Stimulated activated CD4-positive, alpha-beta T cell treated with anti-CD3 and anti-CD28 coated beads, Interleukin-15, amount 100 ng/mL, for 1 hour (primary cell): ENCODE data around the gene PDLIM5.

Source experiments
- DNase-seq, 2 donors: peaks; one replicate each; pipeline ENCODE4 v3.0.0-alpha.2; 2020; ENCODE audit warnings: low read depth in 1 of 2, low spot score in 1 of 2

The PDLIM5 gene

DNA sequence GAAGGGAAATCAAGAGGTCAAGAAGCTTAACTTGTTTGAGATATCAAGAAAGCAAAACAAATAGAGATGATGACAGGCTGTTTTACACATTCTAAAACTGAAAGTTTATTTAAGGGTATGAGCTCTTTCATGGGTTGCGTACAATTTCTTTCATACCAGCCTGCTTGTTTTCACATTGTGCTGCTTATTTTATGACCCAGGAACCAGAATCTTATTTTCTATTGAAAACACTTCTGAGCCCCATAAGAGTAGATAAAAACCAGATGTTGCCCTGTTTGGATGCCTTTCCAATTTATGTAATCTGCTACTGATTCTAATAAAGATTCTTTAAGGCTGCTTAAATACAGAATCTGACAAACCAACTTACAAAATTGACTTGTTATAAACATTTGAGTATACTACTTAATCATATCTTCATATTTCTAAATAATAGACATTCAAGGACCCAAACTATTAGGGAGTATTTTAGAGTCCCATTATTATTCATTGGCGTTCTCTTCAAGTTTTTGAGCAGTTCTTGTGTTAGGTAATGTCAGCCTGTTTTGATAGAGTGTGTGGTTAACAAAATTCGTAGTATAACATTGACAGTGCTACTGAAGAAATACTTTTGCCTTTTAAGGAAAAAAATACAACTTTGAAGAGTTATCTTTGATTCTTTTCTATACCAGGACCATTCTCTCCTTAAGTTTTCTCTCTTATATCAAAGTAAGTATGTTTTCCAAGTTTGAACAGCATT, 74.4 kb downstream of the PDLIM5 start:
- no peak for DNase-seq

DNA sequence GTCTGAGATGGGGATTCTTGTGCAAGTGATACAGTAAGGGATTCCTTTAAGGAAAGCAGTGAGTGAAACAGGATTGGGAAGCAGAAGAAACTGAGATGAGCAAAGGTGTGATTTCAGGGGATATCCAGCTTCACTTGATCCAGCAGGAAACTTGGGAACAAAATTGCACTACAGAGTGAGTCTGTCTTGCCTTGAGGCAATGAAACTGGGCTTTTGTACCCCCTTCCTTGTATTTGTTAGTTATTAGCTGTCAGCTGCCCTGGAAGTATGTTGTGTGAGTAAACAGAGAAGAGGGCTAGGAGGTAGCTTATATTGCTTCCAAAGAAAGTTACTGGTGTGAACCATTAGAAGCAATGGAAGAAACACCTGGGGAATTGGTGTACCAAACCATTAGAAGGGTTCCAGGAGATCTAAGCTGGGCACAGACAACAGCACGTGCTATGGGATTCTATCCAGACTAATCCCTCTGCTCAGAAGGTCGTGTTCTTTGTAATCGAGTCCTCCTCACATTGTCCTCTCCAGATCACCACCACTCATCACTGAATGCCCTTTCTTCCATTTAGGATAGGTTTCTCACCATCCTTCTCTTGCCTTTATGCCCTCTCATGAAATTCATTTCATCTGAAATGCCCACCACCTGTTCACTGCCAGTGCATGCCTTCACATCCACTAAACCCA, 76.0 kb downstream of the PDLIM5 start:
- DNase-seq, result no peak

- DNase-seq, result no peak
Observed at GRCh38 chr4:94528792-94529451, 77.2 kb downstream of the PDLIM5 start.

DNA sequence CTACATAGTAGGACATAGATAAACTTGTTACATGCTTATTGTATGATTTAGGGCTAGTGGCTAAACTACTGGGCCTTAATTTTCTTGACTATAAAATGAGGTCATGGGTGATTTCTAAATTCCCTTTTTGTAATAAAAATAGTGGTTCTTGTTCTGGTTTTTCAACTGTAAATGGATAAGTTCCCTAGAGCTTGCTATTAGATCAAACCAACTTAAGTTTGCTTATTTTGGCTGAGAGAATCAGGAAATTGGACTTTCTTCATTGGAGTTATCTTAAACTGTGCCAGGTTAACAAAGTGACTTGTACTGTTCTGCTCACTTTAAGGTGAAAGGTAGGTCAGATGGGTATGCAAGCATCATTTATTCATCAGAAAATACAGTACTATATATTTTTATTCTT, 78.3 kb downstream of the PDLIM5 start:
- no peak for DNase-seq

DNA sequence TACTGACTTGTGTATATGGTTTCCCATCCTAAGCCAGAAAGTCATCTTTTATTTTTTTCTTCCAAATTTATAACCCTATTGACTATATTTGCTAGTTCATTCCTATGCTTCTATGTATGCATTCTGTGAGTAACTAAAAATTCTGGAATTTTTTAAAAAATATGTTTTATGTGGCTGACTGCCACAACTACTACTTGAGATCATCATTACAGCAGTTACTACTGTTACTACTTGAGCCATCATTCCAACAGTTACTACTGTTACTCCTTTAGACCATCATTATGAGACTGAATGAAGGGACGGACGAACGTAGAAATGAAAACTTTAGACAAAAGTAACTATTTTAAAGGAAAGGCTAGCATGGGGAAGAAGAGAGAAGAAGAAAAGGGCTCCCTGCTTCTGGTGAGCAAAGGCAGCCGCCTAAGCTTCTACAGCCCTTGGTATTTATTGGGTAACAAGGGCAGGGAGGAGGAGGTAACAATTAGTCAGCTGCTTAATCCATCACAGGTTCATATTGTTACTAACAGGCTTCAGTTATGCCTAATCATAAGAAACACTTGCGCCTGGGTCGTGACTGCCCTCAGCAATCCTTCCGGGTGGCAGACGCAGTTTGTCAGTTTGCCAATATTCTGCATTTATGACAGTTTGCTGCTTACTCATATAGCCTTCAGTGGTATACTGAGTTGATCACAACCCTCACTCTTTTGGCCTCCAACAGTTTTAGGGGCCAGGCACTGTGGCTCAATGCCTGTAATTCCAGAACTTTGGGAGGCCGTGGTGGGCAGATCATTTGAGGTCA, 80.4 kb downstream of the PDLIM5 start:
- DNase-seq, result no peak

GRCh38 chr4:94533405-94534223, 81.9 kb downstream of the PDLIM5 start:
- no peak for DNase-seq

- DNase-seq, result no peak
Observed at GRCh38 chr4:94534401-94535312, 82.9 kb downstream of the PDLIM5 start.

- no peak for DNase-seq
Observed at GRCh38 chr4:94536049-94536448, 84.3 kb downstream of the PDLIM5 start.

- no peak for DNase-seq
Observed at GRCh38 chr4:94536649-94537469, 85.1 kb downstream of the PDLIM5 start.

DNA sequence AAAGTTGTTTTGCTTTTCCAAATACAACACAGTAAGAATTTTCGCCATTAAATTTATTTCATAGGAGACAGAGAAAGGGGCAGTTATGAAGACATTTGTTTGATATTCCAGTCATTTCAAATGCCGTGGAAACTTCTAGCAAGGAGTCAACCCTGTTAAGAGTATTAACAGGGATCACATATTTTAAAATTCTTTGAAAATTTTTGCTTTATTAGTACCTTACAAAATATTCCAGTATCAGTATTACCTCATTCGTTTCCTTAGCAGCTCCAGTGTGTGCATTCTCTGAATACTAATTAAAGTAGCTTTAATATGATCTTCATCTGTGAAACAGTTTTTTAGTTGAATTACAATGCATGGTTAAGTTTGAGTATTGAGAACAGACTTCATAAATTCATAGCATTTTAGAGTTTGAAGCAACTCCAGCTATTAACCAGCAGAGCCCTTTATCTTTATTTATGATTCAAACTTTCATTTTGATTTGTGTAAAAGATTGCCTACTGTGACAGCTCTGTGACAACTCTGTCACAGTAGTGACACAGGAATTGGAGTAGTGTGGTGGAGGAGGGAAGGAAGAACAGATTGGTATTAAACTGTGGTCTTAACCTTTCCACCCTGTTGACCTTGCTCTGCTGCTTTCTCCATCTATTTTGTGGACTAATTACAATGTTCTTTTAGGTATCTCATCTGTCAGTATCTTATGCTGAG, 86.3 kb downstream of the PDLIM5 start:
- DNase-seq, result no peak

DNA sequence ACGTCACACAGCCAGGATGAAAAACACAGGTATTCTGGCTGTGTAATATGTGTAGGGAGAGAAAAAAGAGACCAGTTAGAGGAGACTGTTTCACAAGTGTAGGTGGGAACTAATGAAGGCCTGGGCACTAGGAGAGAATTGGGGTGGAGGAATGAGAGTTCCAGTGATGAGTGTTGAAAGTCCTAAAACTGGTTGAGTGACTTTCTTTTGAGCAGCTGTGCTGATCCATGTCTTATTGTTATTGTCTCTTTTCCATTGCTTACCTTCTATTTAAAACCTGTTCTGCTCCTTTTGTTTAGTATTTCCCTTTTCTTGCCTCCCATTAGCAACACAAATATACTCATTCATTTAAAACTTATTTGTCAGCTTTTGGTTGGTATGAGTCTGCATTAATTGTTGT, 88.7 kb downstream of the PDLIM5 start:
- DNase-seq, result no peak

GRCh38 chr4:94544811-94545210, 93.1 kb downstream of the PDLIM5 start:
- no peak for DNase-seq

GRCh38 chr4:94545296-94545695, 93.6 kb downstream of the PDLIM5 start:
- no peak for DNase-seq

GRCh38 chr4:94546949-94547348, 95.2 kb downstream of the PDLIM5 start:
- DNase-seq, result no peak

DNA sequence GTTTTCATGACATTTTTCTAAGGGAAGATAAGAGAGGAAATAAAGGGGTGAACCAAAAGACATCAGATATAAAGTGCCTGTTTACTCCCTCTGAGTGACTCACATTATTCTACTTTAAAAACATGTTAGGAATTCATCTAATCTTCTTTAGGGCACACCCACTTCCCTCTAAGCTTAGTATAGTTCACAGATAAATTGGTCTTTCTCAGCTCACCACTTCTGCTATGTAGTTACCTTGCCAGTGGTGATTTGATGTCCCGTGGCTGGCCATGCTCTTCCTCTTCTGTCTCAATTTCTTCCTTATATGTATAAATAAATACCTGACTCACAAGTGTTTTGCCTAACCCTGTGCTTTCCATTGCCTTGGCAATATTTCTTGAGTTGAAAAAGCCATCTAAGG, 96.8 kb downstream of the PDLIM5 start:
- no peak for DNase-seq

GRCh38 chr4:94550352-94550751, 98.6 kb downstream of the PDLIM5 start:
- DNase-seq, result no peak

- no peak for DNase-seq
Observed at GRCh38 chr4:94550851-94551250, 99.1 kb downstream of the PDLIM5 start.
